GM21526 (cell line): ENCODE results near the gene TIAM1.

ENCODE experiments used
- ATAC-seq: cut with Tn5 transposase; IDR thresholded peaks from one replicate; pipeline ENCODE4 v1.9.1; 2021; ENCODE audit warnings: moderate library complexity; ENCODE audit not compliant: unreplicated experiment, low FRiP score

Gene TIAM1

DNA sequence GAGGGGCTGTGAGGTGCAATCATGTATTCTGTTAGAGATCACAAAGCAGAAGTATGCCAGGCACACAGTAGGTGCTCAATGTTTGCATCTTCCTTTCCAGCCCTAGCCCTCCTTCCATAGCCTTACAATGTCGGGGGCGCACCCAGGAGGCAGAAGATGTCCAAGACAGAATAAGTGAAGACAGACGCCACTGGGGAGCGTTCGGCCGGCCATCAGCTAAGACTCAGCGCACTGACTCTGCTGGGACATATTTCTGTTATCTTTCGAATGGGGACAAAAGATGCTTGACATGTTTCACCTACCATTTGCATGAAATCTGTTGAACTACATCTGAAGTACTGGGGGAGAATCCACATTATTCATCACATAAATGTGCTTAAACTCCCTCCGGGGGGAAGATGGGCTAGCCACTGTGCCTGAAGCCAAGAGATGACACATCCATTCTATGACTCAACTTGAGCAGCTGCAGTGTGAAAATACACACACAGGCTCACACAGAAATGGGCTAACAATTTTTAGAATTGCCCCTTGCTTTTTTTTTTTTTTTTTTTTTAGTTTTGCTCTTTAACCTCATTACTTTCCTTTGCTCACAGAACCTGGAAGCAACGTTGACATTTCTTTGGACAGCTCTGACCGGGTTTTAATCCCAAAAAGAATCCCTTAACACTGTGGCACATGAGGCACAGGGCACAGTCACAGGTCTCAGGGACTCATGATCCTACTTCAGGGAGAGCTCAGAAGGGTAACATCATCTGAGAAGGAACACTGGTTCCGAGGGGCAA is 7.9 kb downstream of the TIAM1 start:
- no peak for ATAC-seq

DNA sequence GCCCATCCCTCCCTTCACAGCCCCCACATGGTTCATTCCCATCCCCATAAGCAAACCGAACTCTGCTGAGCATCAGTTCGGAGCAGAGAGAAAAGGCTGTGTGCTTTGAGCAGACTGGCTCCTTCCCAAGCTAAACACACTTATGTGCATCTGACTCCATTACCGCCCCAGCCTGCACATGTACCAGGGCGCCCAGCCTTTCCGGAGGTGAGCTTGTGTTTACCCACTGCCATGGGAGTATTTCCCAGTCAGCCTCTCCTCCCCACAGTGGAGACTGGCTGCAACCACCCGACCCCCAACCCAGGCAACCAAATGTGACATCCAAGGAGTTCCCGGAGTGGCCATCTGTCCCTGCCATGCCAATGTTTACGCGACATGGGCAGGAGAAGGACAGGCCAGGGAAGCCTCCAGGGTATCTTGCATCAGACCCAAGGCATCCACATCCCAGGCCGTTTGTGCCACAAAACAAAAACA is 9.4 kb downstream of the TIAM1 start:
- no peak for ATAC-seq

DNA sequence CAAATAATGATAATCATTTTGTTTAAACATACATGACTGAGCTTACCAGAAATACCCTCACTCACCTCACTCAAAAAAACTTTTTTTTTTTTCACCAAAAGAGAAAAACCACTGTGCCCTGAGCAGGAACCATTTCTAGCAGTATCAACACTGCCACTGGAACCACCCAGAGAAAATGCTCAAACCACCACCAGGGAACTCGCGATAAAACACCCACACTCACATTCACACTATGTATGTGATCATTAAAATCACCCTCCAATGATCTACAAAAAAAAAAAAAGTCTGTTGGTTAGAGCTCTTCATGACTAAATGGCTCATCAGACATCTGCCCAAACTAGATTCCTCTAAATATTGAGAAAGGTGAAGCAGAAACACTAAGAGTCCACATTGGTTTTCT is 11.5 kb downstream of the TIAM1 start:
- no peak for ATAC-seq

DNA sequence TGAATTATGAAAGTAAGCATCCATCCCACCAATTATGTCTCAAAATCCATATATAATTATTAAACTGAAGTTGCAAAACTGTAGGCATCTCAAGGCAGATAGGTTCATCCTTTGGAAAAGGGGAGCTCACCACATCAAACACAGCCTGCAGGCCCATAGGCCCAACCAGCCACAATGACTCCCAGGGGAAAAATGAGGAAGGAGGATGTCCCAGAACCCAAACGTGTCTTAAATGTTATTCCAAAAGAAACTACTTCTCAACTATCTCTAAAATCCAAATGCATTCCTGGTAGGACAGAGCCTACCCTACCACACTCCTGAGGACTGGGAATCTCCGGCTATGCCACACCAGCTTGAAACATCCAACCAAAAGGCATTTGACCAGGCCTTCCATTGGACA is 12.8 kb downstream of the TIAM1 start:
- ATAC-seq: no peak

DNA sequence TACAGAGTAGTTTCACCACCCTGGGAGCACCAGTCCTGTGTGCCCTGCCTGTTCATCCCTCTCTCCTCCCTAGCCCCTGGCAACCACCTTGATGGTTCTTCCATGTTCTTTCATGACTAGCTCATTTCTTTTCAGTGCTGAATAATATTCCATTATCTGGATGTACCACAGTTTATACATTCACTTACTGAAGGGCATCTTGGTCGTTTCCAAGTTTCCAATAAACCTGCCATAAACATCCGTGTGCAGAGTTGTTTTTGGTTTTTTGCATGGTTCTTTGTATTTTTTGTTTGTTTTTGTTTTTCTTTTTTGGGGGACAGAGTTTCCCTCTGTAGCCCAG is 13.9 kb downstream of the TIAM1 start:
- ATAC-seq: no peak

DNA sequence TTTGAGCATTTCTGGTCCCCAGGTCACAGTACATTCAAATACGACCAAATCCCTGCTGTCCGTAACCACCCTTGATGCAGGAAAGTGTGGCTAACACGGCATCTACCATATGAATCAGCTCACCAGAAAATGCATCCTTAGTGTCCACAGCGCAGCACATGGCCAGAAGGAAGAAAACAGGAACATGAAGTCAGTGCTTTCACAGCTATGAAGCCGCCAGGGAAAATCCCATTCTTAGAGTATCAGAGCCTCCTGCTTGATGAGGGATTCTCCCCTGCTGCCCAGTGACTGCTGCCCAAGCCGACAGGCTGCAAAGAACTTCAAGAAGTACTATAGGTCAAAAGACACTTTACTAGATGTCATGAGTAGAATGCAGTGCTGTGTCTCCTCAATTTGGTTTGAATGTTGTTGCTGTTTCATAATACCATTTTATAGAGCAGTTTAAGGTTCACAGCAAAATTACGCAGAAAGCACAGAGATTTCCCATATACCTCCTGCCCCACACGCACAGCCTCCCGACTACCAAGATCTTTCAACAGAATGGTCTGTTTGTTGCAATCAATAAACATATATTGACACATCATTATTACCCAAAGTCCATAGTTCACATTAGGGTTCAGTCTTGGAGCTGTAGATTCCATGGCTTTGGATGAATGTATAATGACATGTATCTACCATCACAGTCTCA is 14.5 kb downstream of the TIAM1 start:
- ATAC-seq: no peak

DNA sequence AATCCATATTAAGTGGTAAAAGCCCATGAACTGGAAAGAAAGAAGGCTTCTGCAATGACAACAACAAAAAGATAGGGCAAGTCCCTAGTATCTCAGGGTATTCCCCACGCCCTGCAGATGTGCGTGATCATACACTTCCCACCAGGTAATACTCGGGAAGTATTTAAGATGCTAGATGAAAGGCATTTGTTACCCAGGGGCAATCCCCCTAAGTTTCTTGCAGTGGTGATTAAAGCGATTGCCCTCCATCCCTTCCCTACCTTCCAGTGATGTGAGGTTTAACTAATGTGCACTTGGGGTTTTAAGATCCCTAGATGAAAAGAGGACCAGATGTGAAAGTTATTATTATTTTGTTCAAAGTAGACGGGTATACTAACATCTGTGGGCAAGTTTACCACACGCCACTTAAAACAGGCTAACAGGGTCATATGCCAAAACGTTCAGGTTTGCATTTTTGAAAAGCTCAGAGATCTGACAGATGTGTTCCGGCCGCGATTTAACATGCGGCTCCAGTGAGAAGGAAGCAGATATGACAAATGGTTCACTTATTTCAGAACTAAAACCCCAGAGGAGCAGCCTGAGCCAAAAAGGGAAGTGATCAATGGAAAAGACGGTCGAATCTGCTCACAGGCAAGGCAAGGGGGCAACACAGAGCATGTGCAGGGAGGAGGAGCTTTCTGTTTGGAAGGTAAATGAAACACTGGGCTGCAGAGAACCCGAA is 17.4 kb downstream of the TIAM1 start:
- ATAC-seq: peak; percentile 96

DNA sequence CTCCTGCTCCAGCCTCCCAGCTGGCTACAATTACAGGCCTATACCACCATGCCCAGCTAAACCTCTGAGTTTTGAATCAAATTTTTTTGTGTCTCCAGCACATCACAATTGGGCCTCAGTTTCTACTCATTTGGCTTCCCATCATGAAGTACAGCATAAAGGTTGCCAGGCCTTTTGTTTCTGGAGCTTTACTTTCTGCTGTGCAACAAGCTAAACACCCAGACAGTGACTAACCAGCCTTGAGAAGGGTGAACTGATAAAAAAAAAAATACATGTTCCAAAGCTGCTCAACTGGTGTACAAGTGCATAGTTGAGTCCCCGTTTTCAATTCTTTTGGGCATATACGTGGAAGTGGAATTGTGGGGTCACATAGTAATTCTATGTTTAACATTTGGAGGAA is 25.1 kb downstream of the TIAM1 start:
- no peak for ATAC-seq

DNA sequence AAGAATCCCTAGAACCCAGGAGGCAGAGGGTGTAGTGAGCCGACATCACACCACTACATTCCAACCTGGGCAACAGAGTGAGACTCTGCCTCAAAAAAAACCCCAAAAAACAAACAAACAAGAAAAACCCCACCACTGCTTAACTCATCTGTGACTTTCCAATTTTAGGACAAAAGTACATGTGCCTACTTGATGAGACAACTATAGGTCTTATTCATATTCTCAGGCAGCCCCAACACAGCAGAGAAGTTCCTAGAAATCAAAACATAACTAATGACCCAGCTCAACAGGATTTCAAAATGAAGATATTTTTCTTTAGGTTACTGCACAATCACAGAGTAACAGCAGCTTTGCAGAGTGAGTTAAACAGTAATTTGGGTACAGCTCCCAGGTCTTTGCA is 26.4 kb downstream of the TIAM1 start:
- no peak for ATAC-seq

DNA sequence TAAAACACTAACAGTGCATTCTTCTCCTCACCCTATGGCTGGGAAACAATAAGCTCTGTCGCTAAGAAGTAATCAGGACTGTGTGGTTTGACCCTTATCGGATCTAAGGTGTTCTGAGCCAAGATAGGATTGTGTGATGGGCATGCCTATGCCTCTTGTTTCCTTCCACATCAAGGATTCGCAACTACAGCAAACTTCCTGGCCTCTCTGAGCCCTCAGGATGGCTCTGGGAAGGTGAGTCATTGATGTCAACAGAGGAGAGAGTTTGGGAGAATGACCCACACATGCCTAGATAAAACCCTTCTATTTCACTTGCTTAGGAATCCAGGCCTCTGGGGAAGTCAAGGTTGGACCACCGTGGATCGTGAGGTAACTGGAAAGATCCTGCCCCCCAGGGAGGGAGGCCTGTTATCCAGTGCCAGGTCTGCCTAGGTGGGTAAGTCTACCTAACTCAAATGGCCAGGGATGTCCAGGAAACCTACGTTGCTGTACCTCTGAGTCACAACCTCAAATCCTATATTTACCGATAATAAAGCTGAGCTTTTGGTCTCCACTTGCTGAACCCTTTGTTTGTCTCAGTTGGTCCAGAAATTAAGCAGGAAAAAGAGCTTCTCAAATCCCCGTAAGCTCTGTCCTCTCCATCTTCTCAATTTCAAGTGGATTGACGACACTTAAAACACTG is 27.4 kb downstream of the TIAM1 start:
- ATAC-seq: no peak

DNA sequence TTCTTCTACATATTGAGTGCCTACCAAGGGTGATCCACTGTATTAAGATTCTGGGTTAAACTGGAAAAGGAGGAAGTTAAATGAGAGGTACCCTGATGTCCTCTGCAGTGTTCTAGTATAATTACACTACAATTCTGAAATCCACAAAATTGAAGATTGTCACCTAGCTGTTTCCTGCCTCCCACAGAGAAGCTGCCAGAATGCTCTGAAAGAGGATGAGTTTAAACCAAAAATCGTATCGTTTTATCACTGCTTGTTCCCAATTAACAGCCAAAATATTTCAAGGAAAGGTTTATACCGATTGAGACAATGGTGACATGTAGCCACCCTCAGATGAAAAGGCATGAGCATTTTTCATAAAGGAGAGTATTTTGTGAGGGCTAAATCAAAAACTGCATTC is 28.0 kb downstream of the TIAM1 start:
- no peak for ATAC-seq

DNA sequence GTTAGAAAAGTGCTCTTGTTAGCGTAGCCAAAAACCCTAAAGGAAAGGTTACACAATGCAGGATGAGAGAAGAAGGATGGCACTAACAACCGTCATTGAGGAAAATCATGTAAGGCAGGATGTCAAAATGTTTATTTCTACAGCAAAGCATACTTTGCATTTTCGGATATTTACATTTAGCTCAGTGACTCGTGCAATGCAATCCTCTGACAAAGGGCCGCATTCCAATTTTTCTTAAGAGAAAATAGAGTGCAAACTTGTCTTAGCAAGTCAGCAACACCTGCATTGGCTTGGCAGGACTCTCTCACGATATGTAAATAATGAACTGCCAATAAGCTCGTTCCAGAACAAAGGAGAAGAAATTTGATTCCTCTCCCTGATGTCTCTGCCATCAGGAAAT is 33.3 kb downstream of the TIAM1 start:
- no peak for ATAC-seq

DNA sequence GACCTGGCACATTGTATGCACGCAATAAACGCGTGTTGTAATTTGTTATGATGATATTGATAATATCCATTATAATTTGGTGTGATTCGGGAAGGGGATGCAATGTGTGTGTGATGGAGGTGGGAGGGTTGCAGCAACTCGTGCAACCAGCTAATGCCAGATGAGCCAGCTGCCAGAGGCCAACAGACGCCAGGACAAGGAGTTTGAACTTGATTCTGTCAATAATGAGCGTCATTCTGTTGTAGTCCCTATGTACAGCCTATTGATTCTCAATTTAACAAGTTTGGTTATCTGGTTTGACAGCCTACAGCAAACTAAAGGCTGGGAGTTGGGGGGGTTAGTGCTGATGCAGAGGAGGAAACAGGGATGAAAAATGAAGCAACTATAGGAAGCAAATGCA is 35.5 kb downstream of the TIAM1 start:
- ATAC-seq: no peak

DNA sequence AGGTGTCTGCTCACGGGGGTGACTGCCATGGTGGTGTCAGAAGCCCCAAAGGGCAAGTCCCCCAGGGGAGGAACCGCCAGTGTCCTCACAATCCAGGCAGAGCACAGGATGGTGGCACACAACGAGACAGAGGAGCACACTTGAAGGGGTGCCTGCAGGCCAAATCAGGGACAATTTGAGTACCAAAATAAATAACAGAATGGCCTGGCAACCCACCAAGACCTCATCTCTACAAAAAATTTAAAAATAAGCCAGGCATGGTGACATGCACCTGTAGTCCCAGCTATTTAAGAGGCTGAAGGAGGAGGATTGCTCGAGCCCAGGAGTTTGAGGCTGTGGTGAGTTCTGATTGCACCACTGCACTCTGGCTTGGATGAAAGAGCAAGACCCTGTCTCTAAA is 38.2 kb downstream of the TIAM1 start:
- no peak for ATAC-seq

DNA sequence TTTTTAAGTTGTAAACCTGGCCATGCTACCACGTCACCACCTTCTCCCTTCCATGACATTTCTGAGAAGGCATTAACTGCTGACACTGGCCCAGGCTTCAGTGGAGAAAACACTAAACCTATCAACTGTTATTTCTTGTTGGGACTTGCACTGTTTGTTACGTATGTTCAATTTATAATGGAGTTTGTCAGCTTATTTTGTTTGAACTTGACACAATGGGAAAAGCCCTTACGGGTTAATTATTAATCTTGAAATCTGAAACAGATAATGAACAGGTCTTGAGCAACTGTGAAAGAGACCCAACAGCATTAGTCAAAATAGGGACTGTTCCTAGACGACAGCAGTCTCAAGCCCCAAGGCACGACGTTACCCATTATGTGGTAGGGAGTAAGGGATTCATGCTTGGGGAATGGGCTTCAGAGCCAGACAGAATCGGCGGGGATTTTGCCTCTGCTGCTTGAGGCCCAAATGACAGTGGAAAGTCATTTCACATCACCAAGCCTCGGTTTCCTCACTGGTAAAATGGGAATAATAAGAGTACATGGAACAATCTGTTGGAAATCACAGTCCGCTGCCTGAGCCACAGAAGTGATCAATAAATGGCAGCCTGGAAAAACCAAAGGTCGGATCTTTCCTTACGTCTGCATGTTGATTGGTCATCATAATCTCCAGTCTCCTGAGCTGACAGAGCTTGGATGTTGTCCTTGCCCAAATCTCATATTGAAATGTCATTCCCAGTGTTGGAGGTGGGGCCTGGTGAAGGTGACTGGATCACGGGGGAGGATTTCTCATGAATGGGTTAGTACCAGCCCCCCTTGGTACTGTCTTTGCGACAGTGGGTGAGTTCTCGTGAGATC is 44.5 kb downstream of the TIAM1 start:
- ATAC-seq: no peak

DNA sequence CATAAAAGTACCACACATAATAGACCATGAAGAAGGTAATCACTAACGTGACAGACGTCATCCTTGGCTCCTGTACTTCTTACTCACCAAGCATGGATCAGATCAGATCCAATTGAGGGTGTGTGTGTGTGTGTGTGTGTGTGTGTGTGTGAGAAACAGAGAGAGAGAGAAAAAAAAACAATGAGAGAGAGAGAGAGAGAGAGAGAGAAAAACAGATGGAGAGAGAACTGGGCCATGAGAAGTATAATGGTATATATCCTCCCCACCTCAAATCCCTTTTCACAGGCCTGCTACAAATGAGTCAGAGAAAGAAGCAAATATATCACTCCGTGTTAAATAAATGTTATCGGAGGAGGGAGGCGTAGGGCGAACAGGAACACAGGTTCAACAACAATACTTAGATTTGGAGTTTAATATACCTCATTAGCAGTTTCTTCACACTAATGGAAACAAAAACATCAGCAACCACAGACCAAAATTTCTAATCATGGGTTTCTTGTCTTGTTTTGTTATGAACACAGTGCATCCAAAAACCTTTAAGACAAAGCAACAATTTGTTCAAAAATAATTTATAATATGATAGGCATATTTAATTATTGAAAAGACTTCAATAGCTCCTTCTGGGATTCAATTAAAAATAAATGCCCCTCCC is 45.3 kb downstream of the TIAM1 start:
- no peak for ATAC-seq

DNA sequence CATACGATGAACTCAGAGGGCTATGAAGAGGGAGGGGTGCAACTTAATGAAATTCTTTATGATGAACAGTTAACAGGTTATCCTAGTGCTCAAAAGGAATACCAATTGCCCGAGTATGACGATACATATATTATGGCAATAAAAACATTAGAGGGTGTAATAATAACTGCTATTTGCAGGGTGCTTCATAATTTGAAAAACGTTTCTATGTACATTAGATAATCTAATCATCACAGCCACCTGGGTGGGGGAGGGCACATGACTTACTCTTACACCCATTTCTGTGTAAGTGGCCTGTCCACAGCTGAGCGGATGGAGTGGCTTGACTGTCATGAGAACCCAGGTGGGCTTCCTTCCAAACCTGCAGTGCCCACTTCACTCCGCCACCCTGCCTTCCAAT is 46.3 kb downstream of the TIAM1 start:
- ATAC-seq: no peak

DNA sequence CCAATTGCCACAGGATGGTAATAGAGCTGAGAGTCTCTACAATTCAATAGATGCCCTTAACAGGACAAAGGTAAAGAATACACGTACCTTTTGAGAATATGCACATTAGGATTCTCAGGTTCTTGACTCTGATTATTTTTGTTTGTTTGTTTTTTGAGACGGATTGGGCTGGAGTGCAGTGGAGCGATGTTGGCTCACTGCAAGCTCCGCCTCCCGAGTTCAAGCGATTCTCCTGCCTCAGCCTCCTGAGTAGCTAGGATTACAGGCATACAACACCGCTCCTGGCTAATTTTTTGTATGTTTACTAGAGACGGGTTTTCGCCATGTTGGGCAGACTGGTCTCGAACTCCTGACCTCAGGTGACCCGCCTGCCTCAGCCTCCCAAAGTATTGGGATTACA is 48.4 kb downstream of the TIAM1 start:
- ATAC-seq: no peak

DNA sequence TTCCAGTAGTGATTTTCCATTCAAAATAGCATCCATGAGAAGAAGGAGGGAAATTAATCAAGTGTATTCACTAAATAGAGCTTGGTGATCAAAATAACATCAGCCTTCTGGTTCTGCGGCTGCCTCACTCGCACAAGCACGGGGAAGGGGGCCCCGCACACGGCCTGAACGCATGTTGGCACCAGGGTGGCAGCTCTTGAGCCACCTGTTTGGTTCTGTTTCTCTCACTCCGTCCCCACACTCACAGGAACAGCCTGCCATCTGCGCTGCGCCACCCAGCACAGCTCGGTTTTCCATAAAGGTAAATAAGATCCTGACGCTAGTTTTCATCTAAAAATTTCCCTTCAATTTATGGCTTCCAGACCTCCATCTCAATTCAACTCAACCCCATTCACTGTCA is 49.4 kb downstream of the TIAM1 start:
- no peak for ATAC-seq

DNA sequence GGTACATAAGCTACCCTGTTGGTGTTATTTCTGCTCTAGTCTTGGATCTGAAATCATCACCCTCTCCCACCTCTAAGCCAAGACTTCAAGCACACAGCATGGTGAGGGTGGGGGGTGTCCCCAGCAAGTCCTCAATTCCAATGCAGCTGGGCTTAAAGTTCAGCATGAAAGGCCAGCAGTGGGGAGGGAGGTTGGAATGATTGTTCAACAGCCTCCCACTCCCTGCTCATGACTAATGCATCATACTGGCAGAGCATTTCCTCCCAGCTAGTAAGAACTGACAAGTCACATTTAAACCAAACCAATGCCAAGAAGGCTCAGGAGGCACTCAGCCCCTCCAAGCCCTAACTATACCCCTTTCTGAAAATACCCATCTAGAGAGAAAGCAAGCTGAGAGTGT is 50.1 kb downstream of the TIAM1 start:
- ATAC-seq: no peak
